ENCODE results near the gene THUMPD2. TPM values are rescaled to one million over a fixed set of nuclear protein-coding genes. Genes with fewer than 3 reads are reported as not detected.

The THUMPD2 gene
- total RNA-seq, 2 donors from 2014 or later, result 16.7 to 24.7 TPM

- Mint-ChIP-seq H3K27ac (no peak overlapping the region), H3K4me1 (no peaks in the 10 kb centered on the region), H3K36me3 (ENCODE audit: low read depth) (no peaks in the 10 kb centered on the region), H3K9me3 (peaks cover 5% of the 10 kb centered on the region), H3K4me3 (no peak overlapping the region), H3K27me3 (peaks cover 24% of the 10 kb centered on the region)
- no peak for ATAC-seq (replicated peaks)
These were observed 89.2 kb downstream of the THUMPD2 start for GRCh38 chr2:39689876-39690275.

- no peak overlapping the region for H3K4me3 Mint-ChIP-seq
- no peaks in the 10 kb centered on the region for H3K4me1 Mint-ChIP-seq
- peaks cover 5% of the 10 kb centered on the region for H3K9me3 Mint-ChIP-seq
- no peak overlapping the region for H3K27ac Mint-ChIP-seq
- no peak for ATAC-seq (replicated peaks)
- peaks cover 29% of the 10 kb centered on the region for H3K27me3 Mint-ChIP-seq
- H3K36me3 Mint-ChIP-seq (ENCODE audit: low read depth), result no peaks in the 10 kb centered on the region
These were observed 89.7 kb downstream of the THUMPD2 start for GRCh38 chr2:39689272-39689841.

- Mint-ChIP-seq H3K27ac (no peak overlapping the region), H3K4me1 (no peaks in the 10 kb centered on the region), H3K9me3 (peaks cover 5% of the 10 kb centered on the region), H3K36me3 (ENCODE audit: low read depth) (no peaks in the 10 kb centered on the region), H3K4me3 (no peak overlapping the region), H3K27me3 (peaks cover 29% of the 10 kb centered on the region)
- ATAC-seq (replicated peaks), result no peak
These were observed 90.9 kb downstream of the THUMPD2 start for GRCh38 chr2:39688181-39688580.

GRCh38 chr2:39686456-39686855, 92.6 kb downstream of the THUMPD2 start:
- H3K9me3 Mint-ChIP-seq, result peaks cover 5% of the 10 kb centered on the region
- peaks cover 24% of the 10 kb centered on the region for H3K27me3 Mint-ChIP-seq
- no peaks in the 10 kb centered on the region for H3K4me1 Mint-ChIP-seq
- no peaks in the 10 kb centered on the region for H3K36me3 Mint-ChIP-seq (ENCODE audit: low read depth)
- H3K4me3 Mint-ChIP-seq, result no peak overlapping the region
- ATAC-seq (replicated peaks), result no peak
- H3K27ac Mint-ChIP-seq, result no peak overlapping the region

Other genes with a start within 250 kb of the THUMPD2 start
- under 1 TPM in 1 of 2 donors, not detected in 1; 0.42 TPM for gene TMEM178A, start 113.3 kb downstream of the THUMPD2 start, total RNA-seq